Pancreas (tissue), 10 donors: ENCODE data around the gene CFAP58. TPM values are rescaled to one million over a fixed set of nuclear protein-coding genes. Genes with fewer than 3 reads are reported as not detected.
A peak's percentile ranks its signal among the peaks of the same experiment; 100 is the strongest.

Experiments used
- ATAC-seq, 4 donors: fragments of 200-7000 bp; cut with Tn5 transposase; one replicate each; pipeline versions ENCODE4 v1.8.0 to v1.9.1; 2020; ENCODE audit warnings: mild to moderate bottlenecking in 4 of 4, moderate library complexity in 4 of 4
- DNase-seq, 6 donors: peaks; one replicate each; pipeline ENCODE4 v3.0.0-alpha.2; 2020
- FAIRE-seq: peaks from 2 replicates; lab custom pipeline; 2012; peaks lifted over from hg19 to GRCh38; lab: Jason Lieb, UNC
- H3K27ac ChIP-seq, 4 donors: fragments of 200-600 bp; sonication (generic); 1 replicate in 3 of 4; 2 replicates in 1 of 4; pipeline versions ENCODE4 v1.5.0 to v1.8.0; 2020
- H3K27me3 ChIP-seq, 4 donors: fragments of 200-600 bp; one replicate each; pipeline ENCODE4 v1.8.0; 2021
- H3K36me3 ChIP-seq, 3 donors: fragments of 200-600 bp; sonication (generic) in 1 of 3; one replicate each; pipeline versions ENCODE4 v1.5.0 to v1.8.0; 2020 to 2021
- H3K4me1 ChIP-seq, 3 donors: fragments of 200-600 bp; one replicate each; pipeline ENCODE4 v1.8.0; 2021
- H3K4me3 ChIP-seq, 4 donors: fragments of 200-600 bp; sonication (generic) in 2 of 4; one replicate each; pipeline versions ENCODE4 v1.5.0 to v1.8.0; 2020 to 2021
- H3K9me3 ChIP-seq, 4 donors: fragments of 200-600 bp; one replicate each; pipeline ENCODE4 v1.8.0; 2021
- CTCF ChIP-seq, 4 donors: fragments of 200-600 bp; sonication (generic) in 3 of 4; IDR thresholded peaks; one replicate each; pipeline versions ENCODE4 v1.5.0 to v1.8.0; 2021; ENCODE audit warnings: antibody characterized with exemption in 4 of 4
- WGBS, 2 donors: extraction: QIAGEN DNeasy Blood & Tissue Kit; methylation state at CpG; one replicate each; pipeline ENCODE4 v1.1.7; 2013; 5-methylcytosine and 5-hydroxymethylcytosine counted together
- intact Hi-C, 3 donors: fragments of 100-400 bp; cut with DNase I; formaldehyde crosslinking; loops; one replicate each; pipeline versions ENCODE4 v1.11.1 to v1.14.2; 2022
- polyA plus RNA-seq, 2 donors: library from polyadenylated mRNA; stranded (reverse); fragments of 200-250 nt; gene quantifications; one replicate each; pipeline ENCODE4 v1.2.3, GENCODE V29; 2013
- total RNA-seq, 6 donors: library from RNA; stranded (reverse); fragmentation: NEBNext Ultra II Directional in 4 of 6; extraction: Animal tissue kit (Norgen Biotek cat#: 25700) in 4 of 6; gene quantifications; one replicate each; pipeline versions ENCODE4 v1.2.1 to v1.2.4, GENCODE V29; 2021 to 2023
- donor health status: healthy with polysubstance abuse.
- donor health status: DM: no; HTN: no; CAD: no; lungs with moderate emphysema.
- donor health status: DM: no; HTN: no; CAD: no.
- donor health status: control.
- donor health status: control.
- donor health status: Bipolar disorder and iron deficiency.
- donor health status: DM: yes; HTN: yes; CAD: no.
- donor health status: DM: no; HTN: no; CAD: no.
- donor health status: DM: no; HTN: no; CAD: no.
- donor health status: DM: yes; HTN: yes; CAD: no.

The CFAP58 gene
- total and polyA plus RNA-seq, 8 donors = 0.09 to 0.53 (median 0.28) TPM; not detected in 1

- DNase-seq (peak in 1 of 6 donors; percentile 4), FAIRE-seq (no peak)
- peaks cover 11 to 27% (median 16%) of the 10 kb centered on the region in 3 donors for H3K4me1 ChIP-seq
These were observed 19.1 kb upstream of the CFAP58 start for GRCh38 chr10:104334561-104334960.

GRCh38 chr10:104334965-104335650, 18.5 kb upstream of the CFAP58 start:
- WGBS, 2 donors = 86 to 88% methylated on average over 13 of the region's 13 CpGs
- ATAC-seq (no peak), DNase-seq (peak in 1 of 6 donors; percentile 6), FAIRE-seq (no peak)
- Histone ChIP-seq H3K9me3 (no peaks in the 10 kb centered on the region), H3K27ac (no peak overlapping the region), H3K4me3 (no peak overlapping the region), H3K27me3 (no peaks in the 10 kb centered on the region), H3K36me3 (no peaks in the 10 kb centered on the region), H3K4me1 (peaks cover 11 to 22% (median 16%) of the 10 kb centered on the region in 3 donors)
- TF ChIP-seq CTCF (IDR thresholded peaks at IDR 0.05) = no peak
- intact Hi-C loops = no loop called here

More at GRCh38 chr10:104334561-104334960, 19.1 kb upstream of the CFAP58 start:
- H3K9me3 ChIP-seq = no peaks in the 10 kb centered on the region
- no peaks in the 10 kb centered on the region for H3K27me3 ChIP-seq
- intact Hi-C loops = no loop called here
- 94 to 99% methylated on average over 6 of the region's 6 CpGs for WGBS, 2 donors
- no peak for ATAC-seq
- no peak overlapping the region for H3K27ac ChIP-seq
- no peak for TF ChIP-seq CTCF (IDR thresholded peaks at IDR 0.05)
- no peaks in the 10 kb centered on the region for H3K36me3 ChIP-seq
- no peak overlapping the region for H3K4me3 ChIP-seq

- no peaks in the 10 kb centered on the region for H3K9me3 ChIP-seq
- 54 to 55% methylated on average over 12 of the region's 12 CpGs for WGBS, 2 donors
- peak in 1 of 6 donors; percentile 3 for DNase-seq
- H3K27me3 ChIP-seq = no peaks in the 10 kb centered on the region
- H3K4me3 ChIP-seq = peak overlapping the region in 2 of 4 donors; percentile 86 to 92
- peak overlapping the region in 1 of 4 donors; percentile 98 for H3K27ac ChIP-seq
- intact Hi-C loops = no loop called here
- H3K4me1 ChIP-seq = peaks cover 8 to 12% (median 8%) of the 10 kb centered on the region in 3 donors
- H3K36me3 ChIP-seq = no peaks in the 10 kb centered on the region
- no peak for TF ChIP-seq CTCF (IDR thresholded peaks at IDR 0.05)
- FAIRE-seq = no peak
- no peak for ATAC-seq
These were observed 16.7 kb upstream of the CFAP58 start for GRCh38 chr10:104336821-104337467.

GRCh38 chr10:104337521-104337984, 16.1 kb upstream of the CFAP58 start:
- H3K9me3 ChIP-seq = no peaks in the 10 kb centered on the region
- peak; percentile 21 to 44 (median 30) for ATAC-seq
- DNase-seq = peak in 2 of 6 donors; percentile 21 to 43
- H3K4me3 ChIP-seq = peak overlapping the region; percentile 84 to 92 (median 86)
- no peaks in the 10 kb centered on the region for H3K27me3 ChIP-seq
- intact Hi-C loops = no loop called here
- peaks cover 7 to 8% (median 8%) of the 10 kb centered on the region in 3 donors for H3K4me1 ChIP-seq
- WGBS, 2 donors = 8 to 9% methylated on average over 23 of the region's 23 CpGs
- H3K27ac ChIP-seq = peak overlapping the region; percentile 78 to 98 (median 90)
- no peaks in the 10 kb centered on the region for H3K36me3 ChIP-seq
- no peak for FAIRE-seq
- no peak for TF ChIP-seq CTCF (IDR thresholded peaks at IDR 0.05)
